ENCODE measurements around the gene TFF2.

Gene TFF2

DNA sequence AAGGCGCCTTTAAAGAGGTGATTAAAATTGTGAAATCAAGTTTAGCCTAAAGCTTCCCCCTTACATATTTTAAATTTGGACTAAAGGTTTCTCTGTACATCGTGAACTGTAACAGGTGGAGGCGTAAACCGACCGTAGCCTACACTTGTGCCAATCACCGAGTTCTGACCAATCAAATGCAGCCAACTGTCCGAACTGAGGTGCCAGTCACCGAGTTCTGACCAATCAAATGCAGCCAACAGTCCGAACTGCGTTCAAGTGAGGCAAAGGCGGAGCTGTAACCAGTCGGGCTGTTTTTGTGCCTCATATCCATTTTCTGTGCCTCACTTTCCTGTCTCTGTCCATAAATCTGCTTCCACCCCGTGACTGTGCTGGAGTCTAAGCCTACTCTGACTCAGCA lies 8.1 kb upstream of the TFF2 start:
- no peaks in the 10 kb centered on the region for H3K36me3 ChIP-seq (ENCODE audit: control insufficient read depth, insufficient read depth, low read length)
- H3K4me1 ChIP-seq (ENCODE audit: control insufficient read depth, insufficient read depth, low read length): peaks cover 36% of the 10 kb centered on the region
- no peak overlapping the region for H3K9ac ChIP-seq (ENCODE audit: low read length)
- no peak overlapping the region for H3K4me3 ChIP-seq (ENCODE audit: low read length)
- no peaks in the 10 kb centered on the region for H3K9me3 ChIP-seq (ENCODE audit: control insufficient read depth, low read length)
- H3K27me3 ChIP-seq (ENCODE audit: control insufficient read depth, insufficient read depth, low read length): no peaks in the 10 kb centered on the region

DNA sequence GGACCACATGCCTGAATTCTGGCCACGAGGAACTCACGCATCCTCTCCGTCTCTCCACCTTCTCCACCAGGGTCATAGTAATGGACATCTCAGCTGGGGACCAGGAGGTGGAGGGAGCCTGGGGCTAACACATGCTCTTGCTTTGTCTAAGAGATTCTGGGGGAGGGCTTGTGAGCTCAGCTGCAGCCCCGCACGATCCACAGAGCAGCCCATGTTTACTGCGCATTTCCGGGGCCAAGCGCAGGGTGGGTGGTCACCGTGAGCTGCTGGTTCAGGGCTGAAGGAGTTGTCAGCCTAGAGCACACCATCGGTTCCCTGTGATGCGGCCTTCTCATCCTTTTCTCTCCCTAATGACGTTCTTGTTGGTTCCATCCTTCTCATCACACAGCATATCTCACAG lies 7.5 kb upstream of the TFF2 start:
- Histone ChIP-seq H3K9me3 (ENCODE audit: control insufficient read depth, low read length) (no peaks in the 10 kb centered on the region), H3K4me3 (ENCODE audit: low read length) (no peak overlapping the region), H3K9ac (ENCODE audit: low read length) (no peak overlapping the region), H3K4me1 (ENCODE audit: control insufficient read depth, insufficient read depth, low read length) (peaks cover 35% of the 10 kb centered on the region), H3K36me3 (ENCODE audit: control insufficient read depth, insufficient read depth, low read length) (no peaks in the 10 kb centered on the region), H3K27me3 (ENCODE audit: control insufficient read depth, insufficient read depth, low read length) (no peaks in the 10 kb centered on the region)

DNA sequence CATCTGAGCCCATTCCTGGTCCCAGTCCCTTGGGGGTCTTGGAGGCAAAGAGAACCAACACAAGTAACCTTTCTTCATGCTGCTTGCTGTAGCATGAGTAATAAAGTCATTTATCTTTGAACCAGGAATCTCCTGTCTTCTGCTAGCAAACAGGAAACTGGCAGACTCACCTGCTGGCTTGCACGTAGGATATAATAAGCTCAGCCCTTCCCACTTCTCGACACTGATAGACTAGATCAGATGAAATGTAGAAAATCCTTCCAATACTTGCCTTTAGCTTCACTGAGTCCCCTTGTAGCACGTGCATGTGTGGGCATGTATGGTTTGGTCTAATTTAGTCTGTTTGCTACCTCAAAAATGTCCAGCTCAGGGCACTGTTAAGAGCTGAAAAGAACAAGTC lies 6.5 kb upstream of the TFF2 start:
- H3K9me3 ChIP-seq (ENCODE audit: control insufficient read depth, low read length): no peaks in the 10 kb centered on the region
- H3K9ac ChIP-seq (ENCODE audit: low read length): peak overlapping the region; percentile 24
- no peaks in the 10 kb centered on the region for H3K27me3 ChIP-seq (ENCODE audit: control insufficient read depth, insufficient read depth, low read length)
- no peaks in the 10 kb centered on the region for H3K36me3 ChIP-seq (ENCODE audit: control insufficient read depth, insufficient read depth, low read length)
- H3K4me3 ChIP-seq (ENCODE audit: low read length): no peak overlapping the region
- H3K4me1 ChIP-seq (ENCODE audit: control insufficient read depth, insufficient read depth, low read length): peaks cover 31% of the 10 kb centered on the region

DNA sequence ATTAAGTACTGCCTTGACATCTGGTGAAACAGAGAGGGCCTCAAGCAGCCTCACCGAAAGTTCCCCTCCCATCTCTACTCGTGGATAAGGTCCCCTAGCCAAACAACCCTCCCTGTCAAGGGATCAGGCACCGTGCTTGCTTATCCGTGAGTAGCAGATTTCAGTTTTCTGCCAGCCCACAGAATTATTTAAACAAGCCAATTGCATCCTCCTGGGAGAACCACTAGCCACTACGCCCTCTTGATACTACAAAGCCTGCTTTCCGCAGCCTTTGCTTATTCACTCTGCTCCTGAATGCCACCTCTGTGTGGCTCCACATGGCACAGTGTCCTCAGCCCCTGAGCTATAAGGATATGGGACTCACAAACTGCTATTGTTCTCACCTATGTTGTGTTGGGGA lies 5.9 kb upstream of the TFF2 start:
- no peaks in the 10 kb centered on the region for H3K36me3 ChIP-seq (ENCODE audit: control insufficient read depth, insufficient read depth, low read length)
- no peaks in the 10 kb centered on the region for H3K9me3 ChIP-seq (ENCODE audit: control insufficient read depth, low read length)
- H3K27me3 ChIP-seq (ENCODE audit: control insufficient read depth, insufficient read depth, low read length): no peaks in the 10 kb centered on the region
- H3K4me3 ChIP-seq (ENCODE audit: low read length): no peak overlapping the region
- peaks cover 38% of the 10 kb centered on the region for H3K4me1 ChIP-seq (ENCODE audit: control insufficient read depth, insufficient read depth, low read length)
- peak overlapping the region; percentile 24 for H3K9ac ChIP-seq (ENCODE audit: low read length)

DNA sequence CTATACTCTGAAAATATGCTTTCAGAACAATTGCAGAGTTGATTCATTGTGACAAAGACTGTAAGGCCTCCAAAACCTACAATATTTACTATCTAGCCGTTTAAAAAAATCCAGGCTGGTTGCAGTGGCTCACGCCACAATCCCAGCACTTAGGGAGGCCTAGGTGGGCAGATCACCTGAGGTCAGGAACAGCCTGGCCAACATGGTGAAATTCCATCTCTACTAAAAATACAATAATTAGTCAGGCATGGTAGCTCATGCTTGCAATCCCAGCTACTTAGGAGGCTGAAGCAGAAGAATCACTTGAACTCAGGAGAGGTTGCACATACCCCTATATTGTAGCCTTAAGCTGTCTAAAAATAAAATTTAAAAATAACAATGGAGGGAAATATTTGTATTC lies 5.3 kb upstream of the TFF2 start:
- peaks cover 43% of the 10 kb centered on the region for H3K4me1 ChIP-seq (ENCODE audit: control insufficient read depth, insufficient read depth, low read length)
- H3K9me3 ChIP-seq (ENCODE audit: control insufficient read depth, low read length): no peaks in the 10 kb centered on the region
- H3K27me3 ChIP-seq (ENCODE audit: control insufficient read depth, insufficient read depth, low read length): no peaks in the 10 kb centered on the region
- no peak overlapping the region for H3K4me3 ChIP-seq (ENCODE audit: low read length)
- H3K9ac ChIP-seq (ENCODE audit: low read length): no peak overlapping the region
- H3K36me3 ChIP-seq (ENCODE audit: control insufficient read depth, insufficient read depth, low read length): no peaks in the 10 kb centered on the region

DNA sequence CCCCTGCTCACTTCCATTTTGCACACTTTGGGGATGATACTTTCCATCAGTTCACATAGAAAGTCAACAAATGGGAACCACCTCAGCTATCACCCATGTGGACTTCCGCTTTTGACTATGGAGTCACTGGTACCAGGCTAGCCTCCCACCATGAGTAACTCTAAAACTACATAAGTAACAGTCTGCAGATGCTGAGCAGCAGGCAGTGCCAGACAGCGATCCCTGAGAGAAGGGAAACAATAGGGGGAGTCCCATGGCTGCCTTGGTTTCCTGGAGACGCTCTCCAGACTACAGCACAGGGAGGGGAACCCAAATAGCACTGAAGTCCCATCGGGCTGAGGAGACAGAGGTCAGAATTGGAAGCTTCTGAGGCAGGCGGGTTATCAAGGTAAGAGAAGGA lies 2.8 kb upstream of the TFF2 start:
- H3K27me3 ChIP-seq (ENCODE audit: control insufficient read depth, insufficient read depth, low read length): no peaks in the 10 kb centered on the region
- no peak overlapping the region for H3K4me3 ChIP-seq (ENCODE audit: low read length)
- H3K9ac ChIP-seq (ENCODE audit: low read length): no peak overlapping the region
- H3K36me3 ChIP-seq (ENCODE audit: control insufficient read depth, insufficient read depth, low read length): no peaks in the 10 kb centered on the region
- H3K4me1 ChIP-seq (ENCODE audit: control insufficient read depth, insufficient read depth, low read length): peaks cover 38% of the 10 kb centered on the region
- no peaks in the 10 kb centered on the region for H3K9me3 ChIP-seq (ENCODE audit: control insufficient read depth, low read length)

DNA sequence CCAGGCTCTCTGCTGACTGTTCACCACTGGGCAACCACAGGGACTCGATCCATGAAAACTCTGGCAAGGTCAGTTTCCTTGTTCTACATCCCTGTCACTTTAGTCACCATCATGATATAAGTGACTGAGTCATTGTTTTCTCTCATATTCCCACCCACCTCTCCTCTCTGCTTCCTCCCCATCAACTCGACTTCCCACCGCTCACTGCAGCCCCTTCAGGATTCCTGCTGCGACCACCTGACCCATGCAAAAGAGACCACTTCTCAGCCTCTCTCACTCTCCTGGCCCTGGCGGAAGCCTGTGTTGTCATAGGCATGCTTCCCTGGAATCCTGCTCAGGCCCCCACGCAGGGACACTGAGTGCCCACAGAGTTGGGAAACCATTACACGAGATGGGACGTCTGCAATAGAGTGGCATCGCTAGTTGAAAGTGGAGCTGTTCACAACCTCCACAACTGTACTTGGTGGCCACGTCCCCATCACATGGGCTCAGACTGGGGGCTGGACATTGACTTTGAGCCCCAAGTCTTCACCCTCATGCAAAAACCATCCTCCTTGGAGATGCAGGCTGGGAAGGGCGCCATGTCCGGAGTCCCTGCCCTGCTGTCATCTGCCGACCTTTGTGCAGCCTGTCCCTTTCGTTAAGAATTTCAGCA lies 1.8 kb upstream of the TFF2 start:
- no peaks in the 10 kb centered on the region for H3K36me3 ChIP-seq (ENCODE audit: control insufficient read depth, insufficient read depth, low read length)
- no peak overlapping the region for H3K9ac ChIP-seq (ENCODE audit: low read length)
- H3K9me3 ChIP-seq (ENCODE audit: control insufficient read depth, low read length): no peaks in the 10 kb centered on the region
- no peaks in the 10 kb centered on the region for H3K27me3 ChIP-seq (ENCODE audit: control insufficient read depth, insufficient read depth, low read length)
- no peak overlapping the region for H3K4me3 ChIP-seq (ENCODE audit: low read length)
- peaks cover 27% of the 10 kb centered on the region for H3K4me1 ChIP-seq (ENCODE audit: control insufficient read depth, insufficient read depth, low read length)

DNA sequence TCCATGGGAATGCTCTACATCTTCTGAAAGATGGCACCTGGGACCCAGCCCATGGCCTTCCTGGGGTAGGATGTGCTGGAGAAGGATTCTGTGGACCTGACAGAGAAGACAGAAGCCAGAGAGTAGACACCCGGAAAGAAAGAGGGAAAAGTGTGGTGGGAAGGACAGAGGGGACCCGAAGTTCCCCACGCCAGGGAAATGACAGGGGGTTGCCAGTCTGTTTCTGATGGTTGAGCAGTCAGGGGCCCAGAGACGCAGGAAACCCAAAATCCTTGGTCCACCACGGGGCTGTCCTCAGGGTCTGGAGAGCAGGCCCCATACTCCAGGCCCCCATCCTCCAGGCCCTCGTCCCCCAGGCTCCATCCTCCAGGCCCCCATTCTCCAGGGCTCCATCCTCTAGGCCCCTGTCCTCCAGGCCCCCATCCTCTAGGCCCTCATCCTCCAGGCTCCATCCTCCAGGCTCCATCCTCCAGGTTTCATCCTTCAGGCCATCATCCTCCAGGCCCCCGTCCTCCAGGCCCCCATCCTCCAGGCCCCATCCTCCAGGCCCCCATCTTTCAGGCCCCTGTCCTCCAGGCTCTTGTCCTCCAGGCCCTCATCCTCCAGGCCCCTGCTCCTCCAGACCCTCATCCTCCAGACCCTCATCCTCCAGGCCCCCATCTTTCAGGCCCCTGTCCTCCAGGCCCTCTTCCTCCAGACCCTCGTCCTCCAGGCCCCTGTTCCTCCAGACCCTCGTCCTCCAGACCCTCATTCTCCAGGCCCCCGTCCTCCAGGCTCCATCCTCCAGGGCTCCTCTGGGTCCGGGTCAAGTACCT lies 1.0 kb upstream of the TFF2 start:
- Histone ChIP-seq H3K4me3 (ENCODE audit: low read length) (no peak overlapping the region), H3K9ac (ENCODE audit: low read length) (no peak overlapping the region), H3K9me3 (ENCODE audit: control insufficient read depth, low read length) (no peaks in the 10 kb centered on the region), H3K27me3 (ENCODE audit: control insufficient read depth, insufficient read depth, low read length) (no peaks in the 10 kb centered on the region), H3K4me1 (ENCODE audit: control insufficient read depth, insufficient read depth, low read length) (peaks cover 22% of the 10 kb centered on the region), H3K36me3 (ENCODE audit: control insufficient read depth, insufficient read depth, low read length) (no peaks in the 10 kb centered on the region)

DNA sequence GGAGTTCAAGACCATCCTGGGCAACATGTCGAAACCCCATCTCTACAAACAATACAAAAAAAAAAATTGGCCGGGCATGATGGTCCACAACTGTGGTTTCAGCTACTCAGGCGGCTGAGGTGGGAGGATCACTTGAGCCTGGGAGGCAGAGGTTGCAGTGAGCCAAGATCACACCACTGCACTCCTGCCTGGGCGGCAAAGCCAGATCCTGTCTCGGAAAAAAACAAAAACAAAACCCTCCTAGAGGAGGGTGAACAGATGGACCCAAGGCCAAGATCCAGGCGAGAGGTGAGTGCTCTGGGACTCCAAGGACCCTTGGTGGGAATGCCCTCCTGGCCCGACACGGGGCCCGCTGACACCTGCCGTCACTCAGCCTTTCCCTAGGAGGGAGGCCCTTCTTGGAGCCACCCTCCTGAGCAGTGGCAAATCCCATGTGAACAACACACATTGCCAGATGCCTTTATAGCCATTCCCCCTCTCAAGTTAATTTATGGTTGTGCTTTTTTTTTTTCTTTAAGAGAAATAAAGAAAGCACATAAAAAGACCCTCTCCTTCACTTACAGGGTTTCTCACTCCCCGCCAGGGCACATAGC lies 380 bp downstream of the TFF2 start:
- no peaks in the 10 kb centered on the region for H3K36me3 ChIP-seq (ENCODE audit: control insufficient read depth, insufficient read depth, low read length)
- H3K9me3 ChIP-seq (ENCODE audit: control insufficient read depth, low read length): no peaks in the 10 kb centered on the region
- H3K9ac ChIP-seq (ENCODE audit: low read length): peak overlapping the region; percentile 82
- peaks cover 21% of the 10 kb centered on the region for H3K4me1 ChIP-seq (ENCODE audit: control insufficient read depth, insufficient read depth, low read length)
- H3K4me3 ChIP-seq (ENCODE audit: low read length): peak overlapping the region; percentile 26
- H3K27me3 ChIP-seq (ENCODE audit: control insufficient read depth, insufficient read depth, low read length): no peaks in the 10 kb centered on the region

DNA sequence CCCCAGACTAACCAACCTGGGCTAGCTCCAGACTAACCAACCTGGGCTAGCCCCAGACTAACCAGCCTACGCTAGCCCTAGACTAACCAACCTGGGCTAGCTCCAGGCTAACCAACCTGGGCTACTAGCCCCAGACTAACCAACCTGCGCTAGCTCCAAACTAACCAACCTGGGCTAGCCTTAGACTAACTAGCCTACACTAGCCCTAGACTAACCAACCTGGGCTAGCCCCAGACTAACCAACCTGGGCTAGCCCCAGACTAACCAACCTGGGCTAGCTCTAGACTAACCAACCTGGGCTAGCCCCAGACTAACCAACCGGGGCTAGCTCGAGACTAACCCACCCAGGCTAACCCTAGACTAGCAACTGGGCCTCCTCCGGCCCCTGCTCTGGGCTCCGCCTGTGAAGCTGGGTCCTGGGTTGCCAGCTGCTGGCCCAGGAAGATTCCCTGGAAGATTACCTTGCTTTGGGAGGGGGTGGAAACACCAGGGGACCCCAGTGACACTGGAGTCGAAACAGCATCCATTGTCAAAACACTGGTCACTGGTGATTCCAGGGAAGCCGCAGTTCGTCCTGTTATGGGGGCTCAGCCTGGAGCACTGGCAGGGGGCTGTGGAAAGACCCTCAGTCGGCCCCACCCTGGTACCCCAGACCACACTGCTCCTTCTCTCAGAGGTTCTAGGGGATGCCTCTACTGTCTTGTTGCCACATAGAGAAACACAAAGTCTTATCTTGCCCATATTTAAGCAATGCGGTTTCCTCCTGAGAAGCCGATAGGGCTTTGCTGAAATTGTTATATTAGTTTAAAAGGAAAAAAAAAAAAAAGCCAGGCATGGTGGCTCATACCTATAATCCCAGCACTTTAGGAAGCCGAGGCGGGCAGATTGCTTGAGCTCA lies 1.1 kb downstream of the TFF2 start:
- Histone ChIP-seq H3K4me1 (ENCODE audit: control insufficient read depth, insufficient read depth, low read length) (peaks cover 21% of the 10 kb centered on the region), H3K4me3 (ENCODE audit: low read length) (peak overlapping the region; percentile 26), H3K36me3 (ENCODE audit: control insufficient read depth, insufficient read depth, low read length) (no peaks in the 10 kb centered on the region), H3K27me3 (ENCODE audit: control insufficient read depth, insufficient read depth, low read length) (no peaks in the 10 kb centered on the region), H3K9me3 (ENCODE audit: control insufficient read depth, low read length) (no peaks in the 10 kb centered on the region), H3K9ac (ENCODE audit: low read length) (peak overlapping the region; percentile 82)

DNA sequence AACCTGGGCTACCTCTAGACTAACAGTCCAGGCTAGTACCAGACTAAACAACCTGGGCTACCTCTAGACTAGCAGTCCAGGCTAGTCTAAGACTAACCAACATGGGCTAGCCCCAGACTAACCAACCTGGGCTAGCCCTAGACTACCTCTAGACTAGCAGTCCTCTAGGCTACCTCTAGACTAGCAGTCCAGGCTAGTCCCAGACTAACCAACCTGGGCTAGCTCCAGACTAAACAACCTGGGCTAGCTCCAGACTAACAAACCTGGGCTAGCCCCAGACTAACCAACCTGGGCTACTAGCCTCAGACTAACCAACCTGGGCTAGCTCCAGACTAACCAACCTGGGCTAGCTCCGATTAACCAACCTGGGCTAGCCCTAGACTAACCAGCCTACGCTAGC lies 2.0 kb downstream of the TFF2 start:
- Histone ChIP-seq H3K36me3 (ENCODE audit: control insufficient read depth, insufficient read depth, low read length) (no peaks in the 10 kb centered on the region), H3K4me3 (ENCODE audit: low read length) (peak overlapping the region; percentile 26), H3K9me3 (ENCODE audit: control insufficient read depth, low read length) (no peaks in the 10 kb centered on the region), H3K9ac (ENCODE audit: low read length) (peak overlapping the region; percentile 82), H3K27me3 (ENCODE audit: control insufficient read depth, insufficient read depth, low read length) (no peaks in the 10 kb centered on the region), H3K4me1 (ENCODE audit: control insufficient read depth, insufficient read depth, low read length) (peaks cover 21% of the 10 kb centered on the region)

Measured in mucosa of stomach (tissue), 1 donor.